ENCODE measurements around the gene RBMS3. TPM values are rescaled to one million over a fixed set of nuclear protein-coding genes. Genes with fewer than 3 reads are reported as not detected.

RBMS3 gene
- total and polyA plus RNA-seq, 2 experiments from 2014 or later = 20.8 TPM

- Histone ChIP-seq H3K27me3 (no peaks in the 10 kb centered on the region), H3K9me3 (ENCODE audit: low read depth) (no peaks in the 10 kb centered on the region), H3K4me3 (no peak overlapping the region), H3K36me3 (no peaks in the 10 kb centered on the region), H3K4me1 (ENCODE audit: low read depth) (no peaks in the 10 kb centered on the region), H3K27ac (no peak overlapping the region)
- TF ChIP-seq CTCF (IDR thresholded peaks at IDR 0.05; ENCODE audit: low read depth, low read length) = no peak
- no peak for DNase-seq (ENCODE audit: low read depth in 1 of 2, low spot score in 1 of 2)
These were observed 571.9 kb downstream of the RBMS3 start for GRCh38 chr3:29852767-29853166.

DNA sequence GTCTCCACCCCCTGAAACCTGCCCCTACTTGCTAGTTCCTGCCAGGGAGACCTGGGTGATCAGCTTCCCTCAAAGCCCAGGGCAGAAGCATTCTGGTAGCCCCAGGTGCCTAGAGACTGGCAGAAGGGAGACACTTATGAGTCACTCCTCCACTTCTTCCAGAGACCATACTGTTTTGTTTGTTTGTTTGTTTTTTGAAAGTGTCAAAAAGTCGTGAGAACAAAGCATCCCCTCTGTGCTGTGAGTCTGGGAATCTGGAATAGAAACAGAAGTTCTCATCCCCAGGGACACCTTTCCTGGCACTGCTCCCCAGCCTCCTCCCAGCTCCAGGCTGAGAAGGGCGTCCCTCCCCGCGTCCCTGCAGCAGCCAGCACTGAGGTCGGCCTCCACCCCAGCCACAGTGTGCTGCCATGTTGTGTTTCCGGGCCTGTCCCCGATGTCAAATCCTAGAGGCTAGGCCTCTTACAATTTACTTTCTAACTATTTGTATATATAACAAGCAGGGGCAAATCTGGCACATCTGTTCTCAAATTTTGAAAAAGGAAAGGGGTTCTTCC is 573.0 kb downstream of the RBMS3 start:
- TF ChIP-seq CTCF (IDR thresholded peaks at IDR 0.05; ENCODE audit: low read depth, low read length) = no peak
- H3K9me3 ChIP-seq (ENCODE audit: low read depth) = no peaks in the 10 kb centered on the region
- no peak overlapping the region for H3K27ac ChIP-seq
- no peaks in the 10 kb centered on the region for H3K4me1 ChIP-seq (ENCODE audit: low read depth)
- H3K36me3 ChIP-seq = no peaks in the 10 kb centered on the region
- H3K27me3 ChIP-seq = no peaks in the 10 kb centered on the region
- H3K4me3 ChIP-seq = no peak overlapping the region
- no peak for DNase-seq (ENCODE audit: low read depth in 1 of 2, low spot score in 1 of 2)

DNA sequence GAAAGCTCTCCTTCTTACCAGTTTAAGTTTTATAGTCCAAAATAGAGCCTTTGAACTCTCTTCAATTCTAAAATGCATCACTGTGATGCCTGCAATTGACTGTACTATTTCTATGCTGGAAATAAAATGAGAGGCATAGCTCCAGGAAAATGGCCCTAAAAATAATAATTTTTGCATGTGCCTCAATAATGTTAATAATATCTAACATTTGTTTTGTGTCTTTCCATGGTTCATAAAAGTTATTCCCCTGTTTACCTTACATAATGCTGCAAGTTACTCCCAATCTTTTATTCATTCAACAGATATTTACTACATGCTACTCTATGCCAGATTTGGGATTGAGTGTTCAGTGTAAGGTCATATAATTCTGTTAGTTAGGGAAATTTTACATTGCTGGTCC is 574.0 kb downstream of the RBMS3 start:
- Histone ChIP-seq H3K4me3 (no peak overlapping the region), H3K27me3 (no peaks in the 10 kb centered on the region), H3K4me1 (ENCODE audit: low read depth) (no peaks in the 10 kb centered on the region), H3K9me3 (ENCODE audit: low read depth) (no peaks in the 10 kb centered on the region), H3K27ac (no peak overlapping the region), H3K36me3 (no peaks in the 10 kb centered on the region)
- no peak for DNase-seq (ENCODE audit: low read depth in 1 of 2, low spot score in 1 of 2)
- TF ChIP-seq CTCF (IDR thresholded peaks at IDR 0.05; ENCODE audit: low read depth, low read length) = no peak

GRCh38 chr3:29859726-29860270 is 578.9 kb downstream of the RBMS3 start:
- H3K36me3 ChIP-seq = no peaks in the 10 kb centered on the region

DNA sequence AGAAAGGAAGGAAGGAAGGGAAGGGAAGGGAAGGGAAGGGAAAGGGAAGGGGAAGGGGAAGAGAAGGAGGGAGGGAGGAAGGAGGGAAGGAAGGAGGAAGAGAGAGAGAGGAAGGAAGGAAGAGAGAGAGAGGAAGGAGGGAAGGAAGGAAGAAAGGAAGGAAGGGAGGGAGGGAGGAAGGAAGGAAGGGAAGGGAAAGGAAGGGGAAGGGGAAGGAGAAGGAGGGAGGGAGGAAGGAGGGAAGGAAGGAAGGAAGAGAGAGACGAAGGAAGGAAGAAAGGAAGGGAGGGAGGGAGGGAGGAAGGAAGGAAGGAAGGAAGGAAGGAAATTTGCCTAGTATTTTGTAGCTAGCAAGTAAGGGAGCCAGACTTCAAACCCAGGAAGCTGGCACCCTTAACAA is 583.9 kb downstream of the RBMS3 start:
- Histone ChIP-seq H3K9me3 (ENCODE audit: low read depth) (no peaks in the 10 kb centered on the region), H3K27ac (no peak overlapping the region), H3K36me3 (no peaks in the 10 kb centered on the region), H3K27me3 (no peaks in the 10 kb centered on the region), H3K4me1 (ENCODE audit: low read depth) (no peaks in the 10 kb centered on the region), H3K4me3 (no peak overlapping the region)
- no peak for DNase-seq (ENCODE audit: low read depth in 1 of 2, low spot score in 1 of 2)
- TF ChIP-seq CTCF (IDR thresholded peaks at IDR 0.05; ENCODE audit: low read depth, low read length) = no peak

More at GRCh38 chr3:29859726-29860270, 578.9 kb downstream of the RBMS3 start:
- DNase-seq (ENCODE audit: low read depth in 1 of 2, low spot score in 1 of 2) = no peak
- TF ChIP-seq CTCF (IDR thresholded peaks at IDR 0.05; ENCODE audit: low read depth, low read length) = no peak
- H3K4me1 ChIP-seq (ENCODE audit: low read depth) = no peaks in the 10 kb centered on the region
- H3K4me3 ChIP-seq = no peak overlapping the region
- no peaks in the 10 kb centered on the region for H3K27me3 ChIP-seq
- no peak overlapping the region for H3K27ac ChIP-seq
- H3K9me3 ChIP-seq (ENCODE audit: low read depth) = no peaks in the 10 kb centered on the region
